ENCODE results near the gene TUBD1. TPM values are rescaled to one million over a fixed set of nuclear protein-coding genes. Genes with fewer than 3 reads are reported as not detected.
"Not testable (repeated sequence)": the region's sequence is repeated elsewhere in the genome, so short reads cannot be mapped to it uniquely, and the experiment has no call there.

TUBD1 gene
- total RNA-seq, 6 experiments from 2014 or later, result 2.9 to 5.5 (median 4.4) TPM

DNA sequence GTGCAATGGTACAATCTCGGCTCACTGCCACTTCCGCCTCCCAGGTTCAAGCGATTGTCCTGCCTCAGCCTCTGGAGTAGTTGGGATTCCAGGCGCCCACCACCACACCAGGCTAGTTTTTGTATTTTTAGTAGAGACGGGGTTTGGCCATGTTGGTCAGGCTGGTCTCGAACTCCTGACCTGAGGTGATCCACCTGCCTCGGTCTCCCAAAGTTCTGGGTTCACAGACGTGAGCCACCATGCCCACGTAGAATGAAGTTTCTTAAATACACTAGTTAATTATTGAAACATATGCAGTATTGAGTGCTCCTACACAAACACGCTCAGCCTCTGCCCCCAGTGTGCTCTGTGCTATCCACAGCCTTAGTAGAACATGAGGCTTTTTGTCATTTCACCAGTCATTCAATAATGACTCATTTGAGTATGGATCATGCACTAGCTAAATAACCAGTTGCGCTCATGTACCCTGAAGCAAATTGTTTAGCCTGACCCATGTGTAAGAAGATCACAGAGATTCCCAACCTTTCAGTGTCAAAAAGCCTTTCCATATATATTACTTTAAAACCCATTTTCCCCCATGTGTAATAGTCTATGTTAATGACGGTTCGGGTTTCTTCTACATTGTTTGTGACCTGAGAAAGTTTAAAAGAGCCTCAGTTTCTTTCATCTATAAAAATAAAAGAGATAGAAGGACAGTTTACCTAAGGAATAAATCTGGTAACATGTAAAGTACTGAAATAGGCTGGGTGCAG, 49.7 kb downstream of the TUBD1 start:
- peak; percentile 6 to 26 (median 20) for ATAC-seq
- Histone ChIP-seq H3K4me3 (no peak overlapping the region), H3K27ac (peak overlapping the region; percentile 94 to 96 (median 96)), H3K27me3 (no peaks in the 10 kb centered on the region), H3K4me1 (peaks cover 0 to 62% (median 16%) of the 10 kb centered on the region in 4 donors), H3K9me3 (no peaks in the 10 kb centered on the region), H3K36me3 (peaks cover 0 to 13% (median 9%) of the 10 kb centered on the region in 4 donors)
- intact Hi-C loops (cut with DNase I), result no loop called here
- 37% methylated on average over 11 of the region's 13 CpGs for WGBS (ENCODE audit: insufficient coverage, low coverage, low lambda C conversion rate, missing lambda C conversion rate)
- TF ChIP-seq POLR2A (IDR thresholded peaks at IDR 0.05) (peak; percentile 93), CTCF (IDR thresholded peaks at IDR 0.05) (peak in 1 of 4 donors; percentile 5)
- peak in 2 of 3 donors; percentile 73 to 84 for DNase-seq

- peaks cover 0 to 13% (median 9%) of the 10 kb centered on the region in 4 donors for H3K36me3 ChIP-seq
- H3K27me3 ChIP-seq; DNase-seq; intact Hi-C loops (cut with DNase I); H3K9me3 ChIP-seq: not testable (repeated sequence)
- WGBS (ENCODE audit: insufficient coverage, low coverage, low lambda C conversion rate, missing lambda C conversion rate), result 65% methylated on average over 4 of the region's 4 CpGs
- peak overlapping the region; percentile 96 to 99 (median 96) for H3K27ac ChIP-seq
- H3K4me1 ChIP-seq, result peaks cover 0 to 54% (median 13%) of the 10 kb centered on the region in 4 donors
- ATAC-seq, result peak in 1 of 4 donors; percentile 0
- peak overlapping the region in 2 of 3 donors; percentile 50 to 61 for H3K4me3 ChIP-seq
Observed at GRCh38 chr17:59841882-59842263, 50.9 kb downstream of the TUBD1 start.

GRCh38 chr17:59841091-59841881, 51.5 kb downstream of the TUBD1 start:
- peak; percentile 72 for TF ChIP-seq POLR2A (IDR thresholded peaks at IDR 0.05)
- peaks cover 0 to 13% (median 9%) of the 10 kb centered on the region in 4 donors for H3K36me3 ChIP-seq
- H3K27me3 ChIP-seq; ATAC-seq; intact Hi-C loops (cut with DNase I); DNase-seq; H3K9me3 ChIP-seq: not testable (repeated sequence)
- H3K4me3 ChIP-seq, result peak overlapping the region; percentile 50 to 64 (median 61)
- H3K4me1 ChIP-seq, result peaks cover 0 to 54% (median 13%) of the 10 kb centered on the region in 4 donors
- peak overlapping the region; percentile 96 to 99 (median 96) for H3K27ac ChIP-seq
- 21% methylated on average over 7 of the region's 7 CpGs for WGBS (ENCODE audit: insufficient coverage, low coverage, low lambda C conversion rate, missing lambda C conversion rate)

DNA sequence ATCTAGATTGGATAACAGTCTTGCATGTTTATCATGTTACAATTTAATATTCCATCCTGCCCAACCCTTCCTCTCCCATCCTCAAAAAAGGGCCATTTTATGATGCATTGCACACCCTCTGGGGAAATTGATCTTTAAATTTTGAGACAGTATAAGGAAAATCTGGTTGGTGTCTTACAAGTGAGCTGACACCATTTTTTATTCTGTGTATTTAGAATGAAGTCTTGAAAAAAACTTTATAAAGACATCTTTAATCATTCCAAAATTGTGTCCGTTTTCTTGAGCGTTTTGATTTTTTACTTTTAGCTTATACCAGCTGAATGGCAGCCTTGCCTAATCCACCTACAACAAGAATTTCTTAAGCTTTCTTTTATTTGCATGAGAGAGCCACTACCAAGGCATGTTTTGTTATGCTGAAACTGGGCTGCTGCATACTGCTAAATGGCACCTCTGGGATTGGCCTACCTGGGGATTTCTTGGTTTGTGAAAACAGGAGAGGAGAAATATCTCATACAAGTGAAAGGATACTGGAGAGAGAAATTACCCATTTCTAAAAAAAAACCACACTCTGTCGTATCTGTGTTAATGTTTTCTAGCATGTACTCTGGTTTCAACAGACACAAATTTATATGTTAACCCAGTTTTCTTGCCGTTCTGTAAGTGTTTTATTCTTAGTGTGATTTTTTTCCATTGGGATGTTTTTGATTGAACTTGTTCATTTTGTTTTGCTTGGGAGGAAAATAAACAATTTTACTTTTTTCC, 52.2 kb downstream of the TUBD1 start:
- ATAC-seq, result no peak
- DNase-seq, result no peak
- peak overlapping the region; percentile 50 to 64 (median 61) for H3K4me3 ChIP-seq
- H3K27me3 ChIP-seq, result no peaks in the 10 kb centered on the region
- H3K36me3 ChIP-seq, result peaks cover 0 to 13% (median 9%) of the 10 kb centered on the region in 4 donors
- TF ChIP-seq POLR2A (IDR thresholded peaks at IDR 0.05), result no peak
- no peak for TF ChIP-seq CTCF (IDR thresholded peaks at IDR 0.05)
- intact Hi-C loops (cut with DNase I), result no loop called here
- H3K9me3 ChIP-seq, result no peaks in the 10 kb centered on the region
- peak overlapping the region; percentile 96 to 99 (median 96) for H3K27ac ChIP-seq
- WGBS (ENCODE audit: insufficient coverage, low coverage, low lambda C conversion rate, missing lambda C conversion rate), result 6% methylated on average over 4 of the region's 4 CpGs
- H3K4me1 ChIP-seq, result peaks cover 0 to 48% (median 10%) of the 10 kb centered on the region in 4 donors
